ENCODE results near the gene ZNF775.

ZNF775 gene

GRCh38 chr7:150378853-150379440 lies at the start of gene ZNF775:
ZNF775 (plus strand) TSS chr7:150379330; CDS start chr7:150388471, 9,141 bp downstream.
- DNase-seq (ENCODE audit: low spot score) = peak; percentile 96

- no peak for DNase-seq (ENCODE audit: low spot score)
Measured at GRCh38 chr7:150329331-150330120, 49.6 kb upstream of the ZNF775 start.

- no peak for DNase-seq (ENCODE audit: low spot score)
Measured at GRCh38 chr7:150330211-150330885, 48.8 kb upstream of the ZNF775 start.

- DNase-seq (ENCODE audit: low spot score) = no peak
Measured at GRCh38 chr7:150332852-150333635, 46.1 kb upstream of the ZNF775 start.

GRCh38 chr7:150333659-150334058 lies 45.5 kb upstream of the ZNF775 start:
- no peak for DNase-seq (ENCODE audit: low spot score)

- DNase-seq (ENCODE audit: low spot score) = no peak
Measured at GRCh38 chr7:150334108-150334507, 45.0 kb upstream of the ZNF775 start.

- no peak for DNase-seq (ENCODE audit: low spot score)
Measured at GRCh38 chr7:150335108-150335773, 43.9 kb upstream of the ZNF775 start.

- no peak for DNase-seq (ENCODE audit: low spot score)
Measured at GRCh38 chr7:150335774-150336112, 43.4 kb upstream of the ZNF775 start.

GRCh38 chr7:150336746-150337145 lies 42.4 kb upstream of the ZNF775 start:
- DNase-seq (ENCODE audit: low spot score) = no peak

- no peak for DNase-seq (ENCODE audit: low spot score)
Measured at GRCh38 chr7:150337179-150337578, 42.0 kb upstream of the ZNF775 start.

GRCh38 chr7:150337659-150338081 lies 41.5 kb upstream of the ZNF775 start:
- DNase-seq (ENCODE audit: low spot score) = no peak

GRCh38 chr7:150338166-150338829 lies 40.8 kb upstream of the ZNF775 start:
- no peak for DNase-seq (ENCODE audit: low spot score)

- no peak for DNase-seq (ENCODE audit: low spot score)
Measured at GRCh38 chr7:150339409-150339809, 39.7 kb upstream of the ZNF775 start.

- no peak for DNase-seq (ENCODE audit: low spot score)
Measured at GRCh38 chr7:150340024-150340749, 38.9 kb upstream of the ZNF775 start.

- no peak for DNase-seq (ENCODE audit: low spot score)
Measured at GRCh38 chr7:150340875-150341262, 38.3 kb upstream of the ZNF775 start.

GRCh38 chr7:150341263-150342120 lies 37.6 kb upstream of the ZNF775 start, which contains the start of gene RARRES2:
RARRES2 (minus strand) TSS chr7:150341629; CDS start chr7:150340609, 1,020 bp downstream.
- DNase-seq (ENCODE audit: low spot score) = no peak

- DNase-seq (ENCODE audit: low spot score) = no peak
Measured at GRCh38 chr7:150342121-150342408, 37.1 kb upstream of the ZNF775 start.

GRCh38 chr7:150343225-150343624 lies 35.9 kb upstream of the ZNF775 start:
- no peak for DNase-seq (ENCODE audit: low spot score)

- DNase-seq (ENCODE audit: low spot score) = no peak
Measured at GRCh38 chr7:150344299-150344698, 34.8 kb upstream of the ZNF775 start.

- no peak for DNase-seq (ENCODE audit: low spot score)
Measured at GRCh38 chr7:150345012-150345411, 34.1 kb upstream of the ZNF775 start.

Measured in activated CD4-positive, alpha-beta T cell treated with anti-CD3 and anti-CD28 coated beads, Interleukin-2, Interleukin-4, amounts not matched to agents 100 ng/mL and 50 ng/mL, durations not matched to agents 16 hours and 8 hours (primary cell).